H1 (cell line): Measurements from ENCODE around the gene ACKR3. TPM values are rescaled to one million over a fixed set of nuclear protein-coding genes. Genes with fewer than 3 reads are reported as not detected.

Experiments used
- CTCF ChIP-seq, 3 experiments: IDR thresholded peaks; 1 replicate in 2 of 3; 2 replicates in 1 of 3; pipeline versions ENCODE4 v1.5.1 to v1.6.1; 2011; ENCODE audit warnings: low read length in 3 of 3, mild to moderate bottlenecking in 3 of 3, inconsistent platforms in 2 of 3, low read depth in 1 of 3, moderate library complexity in 1 of 3; ENCODE audit not compliant: insufficient read depth in 1 of 3; ENCODE audit errors: control extremely low read depth in 1 of 3
- RBBP5 ChIP-seq: IDR thresholded peaks from 2 replicates; pipeline ENCODE4 v1.7.1; 2012; ENCODE audit warnings: low read depth, mild to moderate bottlenecking, inconsistent platforms, low read length, moderate library complexity, borderline replicate concordance
- polyA plus RNA-seq, 7 experiments: library from polyadenylated mRNA; depleted of rRNA in 3 of 7; stranded (reverse) in 5 of 7; unstranded in 2 of 7; fragments of >200 nt in 5 of 7; fragments of 200-250 nt in 2 of 7; gene quantifications; 1 replicate in 5 of 7; 2 replicates in 1 of 7; 4 replicates in 1 of 7; pipeline versions ENCODE4 v1.2.1 to v1.2.3, GENCODE V29; 2011 to 2013; ENCODE audit warnings: missing spikeins in 2 of 7, mixed read lengths in 2 of 7
- total RNA-seq: library from RNA; stranded (reverse); fragmentation: NEBNext Ultra II Directional; extraction: Animal tissue kit (Norgen Biotek cat#: 25700); gene quantifications from 2 replicates; pipeline ENCODE4 v1.2.1, GENCODE V29; 2021

Gene ACKR3
- total and polyA plus RNA-seq, 2 of the 8 experiments (the other 6 are each of a cell fraction or from before 2014, with no cell fraction given) = 1.4 to 24.4 TPM

DNA sequence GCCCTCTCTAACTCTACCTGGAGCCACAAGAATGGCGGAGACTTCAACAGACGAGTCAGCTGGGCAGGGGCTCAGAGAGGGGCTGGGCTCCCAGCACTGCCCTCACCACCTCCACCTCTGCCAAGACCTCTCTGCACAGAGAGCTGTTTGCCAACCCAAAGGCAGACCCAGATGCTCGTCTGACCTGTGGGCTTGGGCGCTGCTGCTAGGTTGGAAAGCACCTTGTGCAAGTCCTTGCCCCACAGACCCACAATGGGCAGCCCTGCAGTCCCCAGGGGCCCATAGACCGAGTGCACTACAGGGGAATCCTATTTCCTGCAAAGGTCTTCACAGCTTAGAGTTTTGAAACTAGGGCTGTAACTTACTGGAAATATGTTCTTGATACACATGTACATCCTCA lies 13.3 kb downstream of the ACKR3 start (continued):
- TF ChIP-seq CTCF (IDR thresholded peaks at IDR 0.05; ENCODE audit: control extremely low read depth in 1 of 3, insufficient read depth in 1 of 3, low read depth in 1 of 3, low read length in 3 of 3) (no peak), RBBP5 (no peak)
